HepG2 (cell line): Measurements from ENCODE around the gene WWTR1. TPM values are rescaled to one million over a fixed set of nuclear protein-coding genes. Genes with fewer than 3 reads are reported as not detected.
A peak's percentile ranks its signal among the peaks of the same experiment; 100 is the strongest.

Experiments used
- ATF5 ChIP-seq: sonication (generic); formaldehyde crosslinking; IDR thresholded peaks from 2 replicates; pipeline ENCODE4 v1.4.0; 2020; ENCODE audit warnings: mild to moderate bottlenecking, low read depth, missing genetic modification reagents
- ERF ChIP-seq: IDR thresholded peaks from 2 replicates; pipeline ENCODE4 v1.6.1; 2018; ENCODE audit warnings: missing biosample characterization, missing genetic modification reagents
- FOXA3 ChIP-seq: IDR thresholded peaks from 2 replicates; pipeline ENCODE4 v1.6.1; 2016; ENCODE audit warnings: missing genetic modification reagents, missing compliant biosample characterization
- NFE2L2 ChIP-seq: fragments of 150-350 bp; IDR thresholded peaks from 2 replicates; pipeline ENCODE4 v1.6.1; 2014; ENCODE audit warnings: low read length
- POLR2AphosphoS5 ChIP-seq: IDR thresholded peaks from 2 replicates; pipeline ENCODE4 v1.6.1; 2012; ENCODE audit warnings: low read depth, low read length
- PRDM4 ChIP-seq: sonication (generic); formaldehyde crosslinking; IDR thresholded peaks from 2 replicates; pipeline ENCODE4 v1.9.0; 2021; ENCODE audit warnings: missing genetic modification reagents, borderline replicate concordance
- REL ChIP-seq: sonication (generic); formaldehyde crosslinking; conservative IDR thresholded peaks from 2 replicates; pipeline ENCODE4 v1.8.0; 2022; ENCODE audit warnings: mild to moderate bottlenecking, missing genetic modification reagents, moderate library complexity
- REPIN1 ChIP-seq: sonication (generic); formaldehyde crosslinking; IDR thresholded peaks from 2 replicates; pipeline ENCODE4 v1.8.0; 2022; ENCODE audit warnings: missing genetic modification reagents, low read depth, mild to moderate bottlenecking, borderline replicate concordance
- REST ChIP-seq, 2 experiments: IDR thresholded peaks; 2 replicates each; pipeline ENCODE4 v1.6.1; 2011 to 2012; ENCODE audit warnings: low read length in 2 of 2, borderline replicate concordance in 1 of 2, low read depth in 1 of 2, mild to moderate bottlenecking in 1 of 2, moderate library complexity in 1 of 2
- RFX3 ChIP-seq: IDR thresholded peaks from 2 replicates; pipeline ENCODE4 v1.6.1; 2016; ENCODE audit warnings: missing biosample characterization, missing genetic modification reagents
- RFXAP ChIP-seq: sonication (generic); formaldehyde crosslinking; IDR thresholded peaks from 2 replicates; pipeline ENCODE4 v1.4.0; 2020; ENCODE audit warnings: missing genetic modification reagents, borderline replicate concordance
- SMARCE1 ChIP-seq: fragments of 450-650 bp; IDR thresholded peaks from 2 replicates; pipeline ENCODE4 v1.6.1; 2017; ENCODE audit warnings: borderline replicate concordance
- TEF ChIP-seq: sonication (generic); formaldehyde crosslinking; IDR thresholded peaks from 2 replicates; pipeline ENCODE4 v1.5.0; 2020; ENCODE audit warnings: missing genetic modification reagents
- ZBTB34 ChIP-seq: sonication (generic); formaldehyde crosslinking; IDR thresholded peaks from 2 replicates; pipeline ENCODE4 v1.8.0; 2022; ENCODE audit warnings: mild to moderate bottlenecking, missing genetic modification reagents
- ZFP36L1 ChIP-seq: sonication (generic); formaldehyde crosslinking; IDR thresholded peaks from 2 replicates; pipeline ENCODE4 v1.8.0; 2022; ENCODE audit warnings: mild to moderate bottlenecking, missing genetic modification reagents, moderate library complexity
- ZFP37 ChIP-seq: sonication (generic); formaldehyde crosslinking; IDR thresholded peaks from 2 replicates; pipeline ENCODE4 v1.4.0; 2020; ENCODE audit warnings: missing genetic modification reagents, borderline replicate concordance
- ZNF468 ChIP-seq: sonication (generic); formaldehyde crosslinking; IDR thresholded peaks from 2 replicates; pipeline ENCODE4 v1.8.0; 2022; ENCODE audit warnings: mild to moderate bottlenecking, moderate library complexity, missing genetic modification reagents
- ZNF589 ChIP-seq: sonication (generic); formaldehyde crosslinking; conservative IDR thresholded peaks from 2 replicates; pipeline ENCODE4 v1.8.0; 2022; ENCODE audit warnings: mild to moderate bottlenecking, moderate library complexity, missing genetic modification reagents
- ZNF768 ChIP-seq: sonication (generic); formaldehyde crosslinking; IDR thresholded peaks from 2 replicates; pipeline ENCODE4 v1.4.0; 2020; ENCODE audit warnings: missing genetic modification reagents
- ZNF773 ChIP-seq: sonication (generic); formaldehyde crosslinking; IDR thresholded peaks from 2 replicates; pipeline ENCODE4 v1.4.0; 2020; ENCODE audit warnings: missing genetic modification reagents, borderline replicate concordance
- ZNF878 ChIP-seq: sonication (generic); formaldehyde crosslinking; IDR thresholded peaks from 2 replicates; pipeline ENCODE4 v1.8.1; 2023; ENCODE audit warnings: mild to moderate bottlenecking, missing genetic modification reagents, moderate library complexity
- ZSCAN21 ChIP-seq: sonication (generic); formaldehyde crosslinking; IDR thresholded peaks from 2 replicates; pipeline ENCODE4 v1.8.0; 2022; ENCODE audit warnings: mild to moderate bottlenecking, missing genetic modification reagents, moderate library complexity, borderline replicate concordance
- polyA plus RNA-seq, 8 experiments: library from polyadenylated mRNA; depleted of rRNA in 3 of 8; stranded (reverse) in 7 of 8; unstranded in 1 of 8; fragments of >200 nt; fragmentation: Illumina TruSeq in 4 of 8; extraction: Trizol in 4 of 8; gene quantifications; 2 replicates each; pipeline versions ENCODE4 v1.2.1 to v1.2.3, GENCODE V29; 2011 to 2016; ENCODE audit warnings: low read depth in 4 of 8, missing spikeins in 1 of 8, mixed read lengths in 1 of 8; ENCODE audit not compliant: insufficient read depth in 1 of 8
- total RNA-seq, 5 experiments: library from RNA; depleted of rRNA; stranded (reverse); fragments of >200 nt; fragmentation: Illumina TruSeq; extraction: Trizol; gene quantifications; 2 replicates each; pipeline ENCODE4 v1.2.3, GENCODE V29; 2016; ENCODE audit warnings: low read depth in 1 of 5

WWTR1 gene
- total and polyA plus RNA-seq, 2 of the 13 experiments (the other 11 are each of a cell fraction or from before 2014, with no cell fraction given): 19.7 to 139 TPM

GRCh38 chr3:149599236-149599635, 58.6 kb downstream of the WWTR1 start (continued):
- TF ChIP-seq REST (IDR thresholded peaks at IDR 0.05; ENCODE audit: borderline replicate concordance in 1 of 2, low read depth in 1 of 2, low read length in 2 of 2) (no peak), ATF5 (CRISPR knock-in tag) (no peak), RFX3 (CRISPR knock-in tag) (no peak), ZNF768 (CRISPR knock-in tag) (no peak), REL (CRISPR knock-in tag) (no peak), ZFP36L1 (CRISPR knock-in tag) (no peak), ZFP37 (no peak), TEF (CRISPR knock-in tag) (no peak), REPIN1 (CRISPR knock-in tag) (no peak), ZSCAN21 (CRISPR knock-in tag) (no peak), PRDM4 (no peak), ZBTB34 (CRISPR knock-in tag) (peak; percentile 99), FOXA3 (CRISPR knock-in tag) (peak; percentile 45; the same call in 1 of the 2 replicates), ZNF878 (CRISPR knock-in tag) (no peak), ZNF589 (CRISPR knock-in tag) (no peak), SMARCE1 (no peak), NFE2L2 (no peak), ZNF773 (CRISPR knock-in tag) (no peak), ERF (CRISPR knock-in tag) (no peak), POLR2AphosphoS5 (no peak), ZNF468 (CRISPR knock-in tag) (no peak), RFXAP (CRISPR knock-in tag) (no peak)
